Measurements from ENCODE around the gene SLC8A3. TPM values are rescaled to one million over a fixed set of nuclear protein-coding genes. Genes with fewer than 3 reads are reported as not detected.

Gene SLC8A3
- total RNA-seq, 1 donor from 2014 or later, result 0.25 TPM

- intact Hi-C loops (cut with micrococcal nuclease), result no loop called here
Observed at GRCh38 chr14:70177081-70177800, 11.5 kb downstream of the SLC8A3 start.

GRCh38 chr14:70173569-70173968 lies 15.2 kb downstream of the SLC8A3 start:
- intact Hi-C loops (cut with micrococcal nuclease), result no loop called here

DNA sequence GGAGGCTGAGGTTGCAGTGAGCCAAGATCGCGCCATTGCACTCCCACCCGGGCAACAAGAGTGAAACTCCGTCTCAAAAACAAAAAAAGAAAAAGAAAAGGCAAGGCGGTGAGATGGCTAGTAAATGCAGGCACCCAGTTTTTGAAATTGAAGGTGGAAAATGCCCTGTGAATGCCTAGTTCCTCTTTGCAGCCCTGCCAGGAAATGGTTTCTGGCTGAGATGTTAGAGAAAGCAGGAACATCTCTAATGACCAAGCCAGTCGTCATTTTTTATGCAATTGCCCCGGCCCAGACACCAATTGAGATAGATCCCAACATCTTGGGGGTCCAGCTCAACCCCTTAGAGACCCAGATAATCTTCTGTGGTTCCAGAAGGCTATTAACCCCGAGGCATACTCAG lies 17.0 kb downstream of the SLC8A3 start:
- intact Hi-C loops (cut with micrococcal nuclease), result no loop called here

- intact Hi-C loops (cut with micrococcal nuclease), result no loop called here
Observed at GRCh38 chr14:70170976-70171375, 17.8 kb downstream of the SLC8A3 start.

GRCh38 chr14:70168406-70168805 lies 20.3 kb downstream of the SLC8A3 start:
- intact Hi-C loops (cut with micrococcal nuclease), result no loop called here

- intact Hi-C loops (cut with micrococcal nuclease), result no loop called here
Observed at GRCh38 chr14:70166530-70167203, 22.1 kb downstream of the SLC8A3 start.

- intact Hi-C loops (cut with micrococcal nuclease), result no loop called here
Observed at GRCh38 chr14:70162358-70162757, 26.4 kb downstream of the SLC8A3 start.

DNA sequence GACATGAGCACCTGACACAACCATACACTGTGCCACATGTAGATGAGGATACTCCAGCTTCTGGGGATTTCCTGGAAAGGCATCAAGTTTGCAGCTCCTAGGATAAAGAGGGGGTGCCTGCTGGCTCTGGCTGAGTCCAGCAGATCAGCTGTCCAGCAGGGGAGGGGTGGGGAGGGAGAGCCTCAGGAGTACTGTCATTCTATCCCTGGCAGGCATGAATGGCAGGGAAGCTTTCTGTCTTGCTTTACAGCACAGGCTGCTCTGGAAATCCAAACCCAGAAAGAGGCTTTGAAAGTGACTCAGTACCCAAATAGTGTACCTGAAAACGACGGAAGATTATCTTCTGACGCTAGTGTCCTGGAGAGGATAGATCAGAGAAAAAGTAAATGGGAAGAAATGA lies 32.2 kb downstream of the SLC8A3 start:
- intact Hi-C loops (cut with micrococcal nuclease), result no loop called here

DNA sequence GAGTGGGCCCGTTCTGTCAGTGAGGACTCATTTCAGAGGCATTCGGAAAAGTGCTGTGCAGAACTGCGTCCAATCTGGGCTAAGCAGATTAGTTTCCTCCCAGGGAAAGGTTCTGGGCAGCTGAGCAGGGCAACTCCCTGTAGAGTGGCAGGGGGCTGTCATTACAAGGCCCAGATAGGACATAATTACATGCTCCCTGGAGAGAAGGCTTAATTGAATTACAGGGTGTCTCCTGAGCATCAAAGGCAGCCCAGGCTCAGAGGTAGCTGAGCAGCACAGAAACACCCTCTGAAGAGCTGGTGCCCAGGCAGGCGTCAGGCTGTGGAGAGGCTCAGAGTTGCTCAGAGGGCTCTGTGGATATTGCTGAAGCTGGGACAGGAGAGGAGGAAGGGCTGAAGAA lies 36.0 kb downstream of the SLC8A3 start:
- intact Hi-C loops (cut with micrococcal nuclease), result no loop called here

DNA sequence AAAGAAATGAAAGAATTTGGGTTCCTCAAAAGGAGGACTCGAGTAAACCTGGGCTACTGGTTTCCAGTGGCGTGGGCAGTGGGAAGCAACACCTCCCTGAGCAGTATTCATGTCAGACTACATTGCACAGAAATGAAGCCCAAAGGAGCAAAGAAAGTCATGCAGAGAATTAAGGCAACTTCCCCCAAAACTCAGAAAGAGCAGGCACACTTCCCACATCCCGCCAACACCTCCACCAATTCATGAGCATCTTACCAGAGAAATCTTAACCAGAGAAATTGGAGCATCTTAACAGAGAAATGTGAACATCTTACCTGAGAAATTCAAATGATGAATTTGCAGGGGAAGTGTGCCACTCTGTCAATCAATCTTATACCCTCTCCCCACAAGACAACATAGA lies 36.7 kb downstream of the SLC8A3 start:
- intact Hi-C loops (cut with micrococcal nuclease), result no loop called here

- intact Hi-C loops (cut with micrococcal nuclease), result no loop called here
Observed at GRCh38 chr14:70149596-70150165, 39.1 kb downstream of the SLC8A3 start.

- intact Hi-C loops (cut with micrococcal nuclease), result no loop called here
Observed at GRCh38 chr14:70148911-70149595, 39.7 kb downstream of the SLC8A3 start.

- intact Hi-C loops (cut with micrococcal nuclease), result no loop called here
Observed at GRCh38 chr14:70148351-70148750, 40.4 kb downstream of the SLC8A3 start.

GRCh38 chr14:70144046-70144445 lies 44.7 kb downstream of the SLC8A3 start:
- intact Hi-C loops (cut with micrococcal nuclease), result no loop called here

GRCh38 chr14:70143306-70143705 lies 45.4 kb downstream of the SLC8A3 start:
- intact Hi-C loops (cut with micrococcal nuclease), result no loop called here

DNA sequence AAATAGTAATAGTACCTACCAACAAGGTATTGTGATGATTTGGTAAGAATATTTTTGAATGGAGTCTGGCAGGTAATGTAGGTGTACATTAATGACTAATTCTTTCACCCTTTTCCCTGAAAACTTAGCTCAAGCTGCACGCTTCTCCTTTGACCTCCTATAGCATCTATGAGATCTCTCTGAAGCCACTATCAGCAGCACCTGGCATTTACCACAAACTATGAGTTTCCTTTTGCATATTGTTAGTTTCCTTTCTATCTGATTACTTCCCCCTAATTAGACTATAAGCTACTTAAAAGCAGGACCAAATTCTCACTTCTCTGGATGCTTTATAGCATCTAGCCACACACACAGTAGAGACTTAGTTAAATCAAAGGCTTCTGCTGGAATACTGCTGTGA lies 48.1 kb downstream of the SLC8A3 start:
- intact Hi-C loops (cut with micrococcal nuclease), result no loop called here

GRCh38 chr14:70139384-70139783 lies 49.4 kb downstream of the SLC8A3 start:
- intact Hi-C loops (cut with micrococcal nuclease), result no loop called here

- intact Hi-C loops (cut with micrococcal nuclease), result no loop called here
Observed at GRCh38 chr14:70137788-70138187, 51.0 kb downstream of the SLC8A3 start.

DNA sequence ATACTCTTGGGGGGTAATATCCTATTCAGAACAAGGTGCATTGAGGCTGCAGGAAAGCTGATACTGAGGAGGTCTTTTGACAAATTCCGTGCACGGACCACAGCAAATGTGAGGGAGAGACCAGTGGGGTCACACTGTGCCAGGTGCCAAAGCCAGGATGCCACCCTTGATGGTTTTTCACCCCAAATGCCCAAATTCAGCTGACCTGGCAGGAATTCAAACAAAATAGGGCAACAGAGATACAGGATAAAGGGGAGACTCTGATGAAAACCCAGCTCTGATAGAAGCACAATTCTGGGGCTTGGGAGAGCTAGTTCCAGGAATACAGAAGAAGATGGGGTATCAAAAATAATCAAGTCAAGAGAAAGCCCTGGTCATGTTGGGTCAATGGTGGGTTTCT lies 55.3 kb downstream of the SLC8A3 start:
- intact Hi-C loops (cut with micrococcal nuclease), result no loop called here

DNA sequence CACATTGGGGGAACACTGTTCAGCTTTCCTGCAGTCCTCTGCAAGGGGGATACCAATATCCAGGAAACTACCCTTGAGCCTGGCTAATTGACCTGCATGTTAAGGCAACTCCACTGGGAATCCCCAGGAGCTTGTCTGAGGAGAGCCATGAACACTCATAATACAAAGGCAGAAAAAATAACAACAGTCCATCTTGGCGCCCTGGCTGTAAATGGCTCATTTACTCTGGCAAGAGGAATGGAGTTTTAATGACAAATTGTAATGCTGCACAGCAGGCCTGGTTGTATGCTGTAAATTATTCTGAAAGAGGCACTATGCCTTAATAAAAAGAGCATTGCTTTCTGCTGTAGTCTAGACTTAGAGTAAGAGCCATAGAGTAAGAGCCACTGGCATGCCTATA lies 58.3 kb downstream of the SLC8A3 start:
- intact Hi-C loops (cut with micrococcal nuclease), result no loop called here

- intact Hi-C loops (cut with micrococcal nuclease), result no loop called here
Observed at GRCh38 chr14:70127186-70127585, 61.6 kb downstream of the SLC8A3 start.

DNA sequence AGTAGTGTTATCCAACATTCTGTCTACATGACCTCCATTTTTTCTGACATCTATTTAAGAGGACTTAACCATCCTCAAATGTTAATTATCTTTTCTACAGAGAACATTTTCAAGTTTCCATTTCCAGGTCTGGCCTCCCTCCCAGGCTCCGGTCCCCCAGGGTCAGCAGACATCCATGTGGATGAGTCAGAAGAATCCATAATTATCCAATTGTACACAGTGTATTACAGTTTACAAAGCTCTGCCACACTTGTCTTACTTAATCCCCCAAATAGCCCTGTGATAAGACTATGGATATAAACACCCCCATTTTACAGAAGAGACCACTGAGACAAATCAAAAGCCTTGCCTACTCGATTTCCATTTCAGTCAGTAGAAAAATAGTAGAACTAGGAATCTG lies 65.0 kb downstream of the SLC8A3 start:
- intact Hi-C loops (cut with micrococcal nuclease), result no loop called here

Data from T-helper 1 cell treated with Interleukin-12 subunit alpha and Interleukin-12 subunit beta and Interleukin-4 antibody, amounts not matched to agents 30 ng/mL and 1 ng/mL, for 36 hours (primary cell).